H1 (cell line): ENCODE results near the gene PHTF1. TPM values are rescaled to one million over a fixed set of nuclear protein-coding genes. Genes with fewer than 3 reads are reported as not detected.

Experiments used
- CTCF ChIA-PET: fragments of 300-600 bp; sonication (Branson Sonifier 250); formaldehyde crosslinking; loops from one replicate; lab custom pipeline; 2021; ENCODE audit not compliant: partially characterized antibody; lab: Charles Lee
- POLR2A ChIA-PET: fragments of 300-600 bp; sonication (Branson Sonifier 250); formaldehyde crosslinking; loops from one replicate; lab custom pipeline; 2021; ENCODE audit warnings: inconsistent platforms; ENCODE audit not compliant: partially characterized antibody; lab: Charles Lee
- DNase-seq, 2 experiments: peaks; one replicate each; pipeline versions ENCODE4 v3.0.0 to v3.0.0-alpha.2; 2010 to 2022; ENCODE audit warnings: low spot score in 2 of 2, low read depth in 1 of 2, mixed read lengths in 1 of 2
- FAIRE-seq: peaks from 2 replicates; lab custom pipeline; 2011; peaks lifted over from hg19 to GRCh38; lab: Jason Lieb, UNC
- H2AFZ ChIP-seq: 2 replicates; pipeline ENCODE4 v1.8.1; 2012; ENCODE audit warnings: low read length, inconsistent platforms
- H2AK5ac ChIP-seq: 2 replicates; pipeline ENCODE4 v1.6.1; 2013; ENCODE audit warnings: low read depth, low read length
- H2BK120ac ChIP-seq: replicated peaks from 2 replicates; pipeline ENCODE3; 2013; ENCODE audit warnings: low read depth, low read length, inconsistent platforms
- H2BK12ac ChIP-seq: 2 replicates; pipeline ENCODE4 v1.6.1; 2013; ENCODE audit warnings: low read depth, low read length
- H2BK15ac ChIP-seq: 2 replicates; pipeline ENCODE4 v1.6.1; 2013; ENCODE audit warnings: low read length
- H2BK20ac ChIP-seq: 2 replicates; pipeline ENCODE4 v1.6.1; 2013; ENCODE audit warnings: low read length
- H2BK5ac ChIP-seq: 2 replicates; pipeline ENCODE4 v1.6.1; 2013; ENCODE audit warnings: low read depth, low read length
- H3K14ac ChIP-seq: 2 replicates; pipeline ENCODE4 v1.6.1; 2013; ENCODE audit warnings: inconsistent platforms; ENCODE audit not compliant: insufficient read length
- H3K18ac ChIP-seq: 2 replicates; pipeline ENCODE4 v1.6.1; 2013; ENCODE audit warnings: low read length; ENCODE audit errors: extremely low read depth
- H3K23ac ChIP-seq: 2 replicates; pipeline ENCODE4 v1.6.1; 2013; ENCODE audit warnings: inconsistent platforms; ENCODE audit not compliant: insufficient read length
- H3K23me2 ChIP-seq: 2 replicates; pipeline ENCODE4 v1.6.1; 2013; ENCODE audit warnings: low read depth, low read length
- H3K27ac ChIP-seq: 2 replicates; pipeline ENCODE4 v1.6.1; 2011; ENCODE audit warnings: low read depth, low read length, inconsistent platforms
- H3K27me3 ChIP-seq, 4 experiments: replicated peaks in 1 of 4; 1 replicate in 1 of 4; 2 replicates in 3 of 4; pipeline versions ENCODE4 v1.6.1 to v1.8.1; 2011 to 2013; ENCODE audit warnings: low read length in 3 of 4, mild to moderate bottlenecking in 3 of 4, inconsistent platforms in 2 of 4, mixed read lengths in 2 of 4, moderate library complexity in 1 of 4; ENCODE audit not compliant: control insufficient read depth in 3 of 4, insufficient read depth in 3 of 4; ENCODE audit errors: extremely low read depth in 1 of 4
- H3K36me3 ChIP-seq, 4 experiments: 2 replicates each; pipeline versions ENCODE4 v1.6.1 to v1.8.1; 2011 to 2013; ENCODE audit warnings: mild to moderate bottlenecking in 4 of 4, low read length in 3 of 4, moderate library complexity in 2 of 4, control low read depth in 1 of 4, inconsistent platforms in 1 of 4; ENCODE audit not compliant: insufficient read depth in 4 of 4, control insufficient read depth in 2 of 4
- H3K4ac ChIP-seq: replicated peaks from 2 replicates; pipeline ENCODE3; 2013; ENCODE audit warnings: low read length, low read depth, mixed read lengths, inconsistent platforms; ENCODE audit not compliant: insufficient read length
- H3K4me1 ChIP-seq, 4 experiments: replicated peaks in 1 of 4; 1 replicate in 1 of 4; 2 replicates in 3 of 4; pipeline versions ENCODE4 v1.6.1 to v1.8.1; 2011 to 2013; ENCODE audit warnings: low read length in 3 of 4, inconsistent platforms in 2 of 4, mixed read lengths in 1 of 4; ENCODE audit not compliant: insufficient read depth in 4 of 4, control insufficient read depth in 3 of 4
- H3K4me2 ChIP-seq, 2 experiments: 2 replicates each; pipeline versions ENCODE4 v1.6.1 to v1.8.1; 2011 to 2013; ENCODE audit warnings: low read depth in 2 of 2, low read length in 2 of 2, control low read depth in 1 of 2, inconsistent platforms in 1 of 2, mild to moderate bottlenecking in 1 of 2; ENCODE audit not compliant: insufficient read depth in 1 of 2
- H3K4me3 ChIP-seq, 4 experiments: fragments of 200-600, 300-600 bp in 1 of 4; sonication (generic), shearing (Covaris generic), sonication (Bioruptor Twin) in 1 of 4; 2 replicates each; pipeline versions ENCODE4 v1.5.1 to v1.8.1; 2011 to 2016; ENCODE audit warnings: low read length in 4 of 4, low read depth in 3 of 4, control low read depth in 2 of 4, inconsistent platforms in 2 of 4, mild to moderate bottlenecking in 2 of 4, mixed read lengths in 1 of 4, moderate library complexity in 1 of 4; ENCODE audit not compliant: insufficient read depth in 2 of 4; ENCODE audit errors: extremely low read depth in 1 of 4
- H3K56ac ChIP-seq: replicated peaks from 2 replicates; pipeline ENCODE3; 2013; ENCODE audit warnings: low read depth, mild to moderate bottlenecking, mixed read lengths, low read length, inconsistent platforms; ENCODE audit not compliant: insufficient read length
- H3K79me1 ChIP-seq: 2 replicates; pipeline ENCODE4 v1.6.1; 2013; ENCODE audit warnings: low read depth, low read length, control low read depth
- H3K79me2 ChIP-seq, 2 experiments: 2 replicates each; pipeline versions ENCODE4 v1.6.1 to v1.8.1; 2012 to 2013; ENCODE audit warnings: low read length in 2 of 2, mild to moderate bottlenecking in 2 of 2, inconsistent platforms in 1 of 2; ENCODE audit not compliant: insufficient read depth in 2 of 2, control insufficient read depth in 1 of 2
- H3K9ac ChIP-seq, 4 experiments: replicated peaks in 1 of 4; 1 replicate in 1 of 4; 2 replicates in 3 of 4; pipeline versions ENCODE4 v1.6.1 to v1.8.1; 2011 to 2013; ENCODE audit warnings: low read depth in 3 of 4, low read length in 3 of 4, control low read depth in 2 of 4, mild to moderate bottlenecking in 2 of 4, moderate library complexity in 2 of 4, inconsistent platforms in 1 of 4; ENCODE audit errors: extremely low read depth in 1 of 4
- H3K9me3 ChIP-seq, 2 experiments: 2 replicates each; pipeline versions ENCODE4 v1.6.1 to v1.8.1; 2012 to 2013; ENCODE audit warnings: mild to moderate bottlenecking in 2 of 2, moderate library complexity in 2 of 2, control low read depth in 1 of 2, inconsistent platforms in 1 of 2, low read depth in 1 of 2, low read length in 1 of 2, mixed read lengths in 1 of 2; ENCODE audit not compliant: insufficient read depth in 2 of 2
- H4K20me1 ChIP-seq, 2 experiments: replicated peaks in 1 of 2; 2 replicates each; pipeline versions ENCODE3 to v1.8.1; 2011 to 2013; ENCODE audit warnings: inconsistent platforms in 2 of 2, low read length in 2 of 2, mild to moderate bottlenecking in 1 of 2; ENCODE audit not compliant: insufficient read depth in 2 of 2, control insufficient read depth in 1 of 2
- H4K5ac ChIP-seq: 2 replicates; pipeline ENCODE4 v1.6.1; 2013; ENCODE audit warnings: low read length, low read depth, mixed read lengths, inconsistent platforms; ENCODE audit not compliant: insufficient read length
- H4K8ac ChIP-seq: 2 replicates; pipeline ENCODE4 v1.8.0; 2013; ENCODE audit warnings: mild to moderate bottlenecking, moderate library complexity, low read length, inconsistent platforms; ENCODE audit not compliant: insufficient read depth; ENCODE audit errors: extremely low read depth
- H4K91ac ChIP-seq: replicated peaks from 2 replicates; pipeline ENCODE3; 2013; ENCODE audit warnings: low read length, mixed read lengths, inconsistent platforms; ENCODE audit not compliant: insufficient read length
- ASH2L ChIP-seq: fragments of 200-600, 300-600 bp; sonication (generic); IDR thresholded peaks from one replicate; pipeline ENCODE4 v1.7.1; 2017; ENCODE audit warnings: low read length
- BACH1 ChIP-seq: IDR thresholded peaks from 2 replicates; pipeline ENCODE4 v1.6.1; 2012; ENCODE audit warnings: low read length, improper control_type of control experiment
- NANOG ChIP-seq: IDR thresholded peaks from 2 replicates; pipeline ENCODE4 v1.6.1; 2011; ENCODE audit warnings: low read length, low read depth, mild to moderate bottlenecking, inconsistent platforms; ENCODE audit not compliant: insufficient read depth, poor library complexity, severe bottlenecking
- TBP ChIP-seq: IDR thresholded peaks from 2 replicates; pipeline ENCODE4 v1.6.1; 2011; ENCODE audit warnings: low read depth, low read length, improper control_type of control experiment
- WGBS, 2 experiments: shearing (Covaris generic) in 1 of 2; methylation state at CpG; one replicate each; pipeline versions ENCODE4 v1.1.6 to v1.1.7; 2013 to 2015; ENCODE audit warnings: low lambda C conversion rate in 2 of 2, mixed read lengths in 2 of 2, inconsistent platforms in 1 of 2, low coverage in 1 of 2, missing lambda C conversion rate in 1 of 2; ENCODE audit not compliant: insufficient replicate concordance in 2 of 2, insufficient coverage in 1 of 2, insufficient read length in 1 of 2; ENCODE audit errors: extremely low coverage in 1 of 2, missing lambda C conversion rate in 1 of 2; 5-methylcytosine and 5-hydroxymethylcytosine counted together
- polyA plus RNA-seq, 7 experiments: library from polyadenylated mRNA; depleted of rRNA in 3 of 7; stranded (reverse) in 5 of 7; unstranded in 2 of 7; fragments of >200 nt in 5 of 7; fragments of 200-250 nt in 2 of 7; gene quantifications; 1 replicate in 5 of 7; 2 replicates in 1 of 7; 4 replicates in 1 of 7; pipeline versions ENCODE4 v1.2.1 to v1.2.3, GENCODE V29; 2011 to 2013; ENCODE audit warnings: missing spikeins in 2 of 7, mixed read lengths in 2 of 7
- total RNA-seq: library from RNA; stranded (reverse); fragmentation: NEBNext Ultra II Directional; extraction: Animal tissue kit (Norgen Biotek cat#: 25700); gene quantifications from 2 replicates; pipeline ENCODE4 v1.2.1, GENCODE V29; 2021

Gene PHTF1
- total and polyA plus RNA-seq, 2 of the 8 experiments (the other 6 are each of a cell fraction or from before 2014, with no cell fraction given) = 9.1 to 26.9 TPM

DNA sequence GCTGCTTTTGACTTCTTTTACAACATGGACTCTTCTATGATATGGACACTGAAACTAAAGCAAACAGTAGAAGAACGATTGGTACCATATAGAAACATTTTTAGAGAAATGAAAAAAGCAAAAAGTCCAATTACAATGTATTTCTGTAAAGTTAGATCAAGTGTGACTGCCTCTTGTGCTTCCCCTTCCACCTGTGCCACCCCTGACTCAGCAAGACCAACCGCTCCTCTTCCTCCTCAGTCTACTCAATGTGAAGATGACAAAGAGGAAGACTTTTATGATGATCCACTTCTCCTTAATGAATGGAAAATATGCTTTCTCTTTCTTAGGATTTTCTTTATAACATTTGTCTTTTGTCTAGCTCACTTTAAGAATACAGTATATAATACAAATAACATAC lies 66.9 kb downstream of the PHTF1 start:
- no peak for DNase-seq
- TF ChIP-seq TBP (no peak), ASH2L (no peak), BACH1 (no peak), NANOG (no peak)
- Histone ChIP-seq H3K27ac (no peak overlapping the region), H3K4me2 (no peak overlapping the region), H4K91ac (no peak overlapping the region), H3K4me1 (no peaks in the 10 kb centered on the region), H3K9ac (no peak overlapping the region), H2BK120ac (no peak overlapping the region), H2AK5ac (no peak overlapping the region), H3K23ac (no peak overlapping the region), H3K9me3 (peaks cover 8 to 11% of the 10 kb centered on the region in 2 experiments; a peak in 3 of 4 replicates), H3K36me3 (peaks cover 0 to 15% (median 3%) of the 10 kb centered on the region in 4 experiments; a peak in 5 of 8 replicates), H2BK15ac (no peak overlapping the region), H2BK20ac (no peak overlapping the region), H2AFZ (no peak overlapping the region), H3K27me3 (no peaks in the 10 kb centered on the region), H4K5ac (no peak overlapping the region), H3K79me1 (no peaks in the 10 kb centered on the region), H2BK5ac (no peak overlapping the region), H3K14ac (no peak overlapping the region), H3K23me2 (peaks cover 2% of the 10 kb centered on the region; the same call in 1 of the 2 replicates), H3K79me2 (no peaks in the 10 kb centered on the region), H3K18ac (no peak overlapping the region), H2BK12ac (no peak overlapping the region), H3K4me3 (no peak overlapping the region), H3K56ac (no peak overlapping the region), H3K4ac (no peak overlapping the region), H4K20me1 (no peaks in the 10 kb centered on the region), H4K8ac (no peak overlapping the region)
- ChIA-PET CTCF (no interaction called here), POLR2A (no interaction called here)
- no peak for FAIRE-seq
- WGBS, 2 experiments = 84% methylated on average over 2 of the region's 2 CpGs; no CpG with 5 or more reads in 1 of the 2 experiments
